NCI-H2196 treated with DMSO at 0.1 percent for 48 hours (cell line): Measurements from ENCODE around the gene DNTTIP2.
"Not testable (repeated sequence)": the region's sequence is repeated elsewhere in the genome, so short reads cannot be mapped to it uniquely, and the experiment has no call there.

Experiments
- DNase-seq: peaks from one replicate; lab custom pipeline; 2025; ENCODE audit not compliant: unreplicated experiment; lab: John Stamatoyannopoulos, UW

DNTTIP2 gene

DNA sequence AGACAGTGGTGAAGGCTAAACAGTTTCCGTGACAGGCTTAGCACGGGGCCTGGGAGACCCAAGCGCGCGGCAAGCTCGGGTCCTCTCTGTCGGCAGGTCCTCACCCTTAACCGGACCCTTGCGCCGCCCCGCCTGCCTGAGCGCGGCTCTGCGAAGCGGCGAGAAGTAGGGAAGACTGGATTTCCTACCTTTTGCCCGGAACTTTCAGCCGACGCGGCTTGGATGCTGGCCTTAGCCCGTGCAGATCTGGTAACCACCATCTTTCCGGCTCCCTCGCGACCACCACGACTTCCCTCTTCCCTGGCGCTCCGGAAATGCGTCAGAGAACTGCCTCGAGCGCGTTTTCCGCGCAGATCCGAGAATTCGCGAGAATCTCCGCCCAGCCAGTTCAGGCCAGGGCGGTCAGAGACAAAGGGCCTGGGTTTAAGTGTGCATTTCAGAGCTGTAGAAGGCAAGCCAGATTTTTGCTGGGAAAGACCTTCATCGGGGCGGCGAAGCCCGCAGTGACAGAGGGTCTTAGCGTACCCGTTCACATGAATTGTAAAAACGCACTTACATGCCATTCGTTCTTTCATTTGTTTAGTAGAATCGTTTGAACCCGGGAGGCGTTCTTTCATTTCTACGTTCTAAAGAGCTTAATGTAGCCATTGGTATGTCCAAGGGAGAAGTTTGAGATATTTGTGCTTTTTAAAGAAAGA is at the start of gene DNTTIP2:
Gene DNTTIP2 (minus strand): TSS at position 318 of the 698 bp plus-strand sequence. CDS start 58 bp downstream, at position 260.
- peak; percentile 75 for DNase-seq

- DNase-seq = no peak
Observed at GRCh38 chr1:93925206-93925605, 46.2 kb upstream of the DNTTIP2 start.

DNA sequence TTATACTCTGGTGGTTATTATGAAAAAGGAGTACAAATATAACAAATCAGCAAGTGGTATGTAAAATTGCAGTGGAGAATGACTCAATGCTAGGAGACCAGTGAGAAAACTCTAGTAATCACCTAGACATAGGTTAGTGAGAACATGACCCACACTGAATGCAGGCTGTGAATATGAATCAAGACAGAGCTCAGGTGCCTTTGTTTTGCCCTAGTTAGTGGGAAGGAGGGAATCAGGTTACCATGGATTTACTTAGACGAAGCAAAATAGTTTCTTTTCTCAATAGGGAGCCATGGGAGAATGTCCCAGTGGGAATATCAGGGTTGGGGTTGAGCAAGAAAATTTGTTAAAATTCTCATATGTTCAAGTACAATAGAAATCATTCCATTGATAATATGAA is 40.8 kb upstream of the DNTTIP2 start:
- DNase-seq = no peak

- DNase-seq = no peak
Observed at GRCh38 chr1:93917302-93917701, 38.3 kb upstream of the DNTTIP2 start.

- DNase-seq = not testable (repeated sequence)
Observed at GRCh38 chr1:93910880-93911279, 31.9 kb upstream of the DNTTIP2 start.

DNA sequence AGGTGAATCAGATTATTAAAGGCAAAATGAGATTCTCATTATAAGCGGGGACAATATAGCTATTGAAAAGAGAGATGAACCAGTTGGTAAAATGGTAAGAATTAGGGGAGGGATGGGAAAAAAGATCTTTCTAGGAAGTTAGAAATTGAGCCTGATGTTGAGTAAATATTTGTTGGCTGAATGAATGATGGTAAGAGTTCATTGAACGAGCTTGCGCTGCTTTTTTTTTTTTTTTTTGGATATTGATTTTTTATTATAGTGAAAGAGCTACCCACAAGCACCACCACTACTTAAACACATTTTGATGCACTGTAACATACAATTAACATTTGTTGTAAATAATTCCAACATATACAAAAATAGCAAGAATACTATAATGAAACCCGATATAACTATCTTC is 31.3 kb upstream of the DNTTIP2 start:
- DNase-seq = no peak

DNA sequence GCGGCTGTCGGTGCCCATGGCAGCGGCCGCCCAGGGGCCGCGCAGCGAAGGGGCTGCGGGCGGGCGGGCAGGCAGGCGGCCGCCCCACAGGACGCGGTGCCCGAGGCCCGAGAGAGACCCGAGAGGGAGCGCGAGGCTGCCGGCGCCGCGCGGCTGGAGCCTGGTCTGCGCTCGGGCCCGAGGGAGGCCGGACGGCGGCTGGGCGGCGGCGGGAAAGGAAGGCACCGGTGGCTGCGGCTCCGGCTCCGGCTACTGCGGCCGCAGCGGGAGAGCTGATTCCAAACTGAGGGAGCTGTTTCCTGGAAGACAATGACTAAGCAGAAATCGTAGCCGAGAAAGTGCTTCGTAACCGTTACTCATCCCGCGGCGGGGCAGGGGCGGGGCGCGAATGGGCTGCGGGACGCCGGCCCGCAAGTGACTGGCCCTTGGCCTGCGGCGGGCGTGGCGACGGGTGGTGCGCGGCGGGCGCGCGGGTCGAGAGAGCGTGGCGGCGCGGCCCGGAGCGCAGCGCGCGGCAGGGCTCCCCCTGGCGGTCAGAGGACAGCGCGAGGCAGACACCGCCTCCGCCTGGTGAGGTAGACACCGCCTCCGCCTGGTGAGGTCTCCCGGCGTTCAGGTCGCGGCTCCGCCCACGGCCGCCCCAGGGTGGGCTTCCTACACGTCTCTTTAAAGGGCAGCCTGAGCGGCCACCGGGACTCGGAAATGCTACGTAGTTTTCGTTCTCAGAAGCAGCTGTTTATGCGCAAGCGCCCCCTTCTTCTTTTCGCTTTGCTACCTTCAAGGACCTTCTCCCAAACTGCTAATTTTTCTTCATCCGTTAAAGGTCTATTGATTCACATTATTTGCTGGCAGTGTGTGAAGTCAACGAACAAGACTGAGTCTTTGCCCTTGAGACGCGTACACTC is 30.4 kb upstream of the DNTTIP2 start, which contains the start of gene GCLM:
Gene GCLM (minus strand): TSS at position 285 of the 905 bp plus-strand sequence. CDS start 267 bp downstream, at position 18.
- peak; percentile 85 for DNase-seq

GRCh38 chr1:93908394-93909145 is 29.6 kb upstream of the DNTTIP2 start:
- no peak for DNase-seq

- no peak for DNase-seq
Observed at GRCh38 chr1:93907718-93908117, 28.7 kb upstream of the DNTTIP2 start.

DNA sequence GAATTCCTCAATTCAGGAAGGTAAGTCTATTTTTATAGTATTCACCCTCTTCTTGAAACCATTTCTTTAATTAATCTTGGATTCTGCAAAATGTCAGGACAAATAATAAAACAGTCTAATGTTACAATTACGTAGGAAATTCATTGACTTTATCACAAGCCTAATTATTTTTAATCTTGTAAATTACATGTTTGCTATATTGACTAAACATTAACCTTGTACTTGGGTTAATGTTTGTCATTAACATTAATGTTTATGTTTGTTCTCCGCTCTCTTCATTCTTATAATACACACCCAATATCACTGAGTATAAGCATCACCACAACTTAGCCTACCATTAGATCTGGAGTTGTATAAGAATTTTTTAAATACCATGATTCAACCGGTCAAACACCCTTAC is 27.5 kb upstream of the DNTTIP2 start:
- no peak for DNase-seq

DNA sequence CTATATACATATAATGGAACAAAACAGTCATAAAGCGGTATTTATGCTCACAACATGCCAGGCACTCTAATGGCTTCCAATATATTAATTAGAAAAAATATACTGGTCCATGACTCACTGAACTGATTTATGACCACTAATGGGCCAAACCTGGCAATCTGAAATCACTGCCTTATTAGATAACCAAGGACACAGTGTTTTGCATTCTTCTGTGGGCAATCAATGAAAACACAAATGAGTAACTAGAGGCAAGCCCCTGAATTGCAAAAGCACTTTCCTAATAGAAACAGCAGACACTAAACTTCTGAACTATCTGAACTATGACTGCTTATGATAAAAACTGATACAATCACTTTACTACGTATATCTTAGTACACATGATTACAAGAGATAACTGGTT is 26.7 kb upstream of the DNTTIP2 start:
- no peak for DNase-seq

DNA sequence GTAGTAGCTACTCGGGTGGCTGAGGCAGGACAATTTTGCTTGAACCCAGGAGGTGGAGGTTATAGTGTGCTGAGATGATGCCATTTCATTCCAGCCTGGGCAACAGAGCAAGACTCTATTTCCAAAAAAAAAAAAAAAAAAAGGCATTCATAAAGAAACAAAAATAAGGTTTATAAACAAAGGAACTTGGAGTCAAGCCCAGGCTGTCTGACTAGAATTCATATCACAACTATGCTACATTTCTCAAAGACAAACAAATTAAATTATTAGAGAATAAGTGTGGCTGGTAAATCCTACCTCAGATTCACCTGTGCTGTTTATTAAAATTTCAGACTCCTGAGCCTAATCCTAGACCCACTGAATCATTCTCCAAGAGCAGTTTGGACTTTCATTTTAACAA is 26.0 kb upstream of the DNTTIP2 start:
- DNase-seq = no peak

GRCh38 chr1:93904228-93904627 is 25.2 kb upstream of the DNTTIP2 start:
- DNase-seq = no peak

DNA sequence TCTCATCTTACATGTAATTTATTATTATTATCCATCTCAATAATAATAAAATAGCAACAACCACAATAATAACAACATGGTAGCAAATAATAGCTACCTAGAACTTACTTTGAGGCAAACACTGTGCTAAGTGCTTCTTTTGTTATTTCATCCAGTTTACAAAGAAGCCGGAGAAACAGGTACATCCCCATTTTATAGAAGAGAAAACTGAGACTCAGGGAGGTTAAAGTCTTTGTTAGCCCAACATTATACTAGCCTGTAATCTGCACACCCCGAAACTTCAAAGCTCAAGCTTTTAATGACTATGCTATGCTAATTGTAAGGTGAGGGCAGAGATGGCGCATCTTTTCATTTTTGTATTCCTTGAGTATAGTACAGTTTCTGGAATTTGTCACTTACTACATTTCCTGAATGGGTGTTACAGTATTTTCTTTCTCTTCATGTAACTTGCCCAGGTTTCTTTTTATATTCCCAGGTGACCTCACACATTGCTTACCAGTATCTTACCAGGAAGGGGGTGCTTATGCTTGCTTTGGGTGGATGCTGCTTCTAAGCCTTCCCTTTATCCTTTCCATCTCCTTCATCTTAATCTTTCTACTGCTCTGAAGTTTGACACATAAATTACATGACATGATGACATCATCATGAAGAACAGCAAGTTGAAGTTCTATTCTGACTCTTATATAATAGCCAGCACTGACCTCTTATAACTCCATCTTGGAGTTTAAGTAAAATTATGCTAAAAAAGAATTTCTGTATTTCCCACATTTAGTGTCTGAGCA is 21.9 kb upstream of the DNTTIP2 start:
- DNase-seq = no peak

- no peak for DNase-seq
Observed at GRCh38 chr1:93899543-93900207, 20.7 kb upstream of the DNTTIP2 start.

GRCh38 chr1:93888900-93889299 is 9.9 kb upstream of the DNTTIP2 start:
- DNase-seq = no peak

GRCh38 chr1:93882269-93882668 is 3.3 kb upstream of the DNTTIP2 start:
- DNase-seq = no peak

- DNase-seq = no peak
Observed at GRCh38 chr1:93880731-93881130, 1.7 kb upstream of the DNTTIP2 start.

DNA sequence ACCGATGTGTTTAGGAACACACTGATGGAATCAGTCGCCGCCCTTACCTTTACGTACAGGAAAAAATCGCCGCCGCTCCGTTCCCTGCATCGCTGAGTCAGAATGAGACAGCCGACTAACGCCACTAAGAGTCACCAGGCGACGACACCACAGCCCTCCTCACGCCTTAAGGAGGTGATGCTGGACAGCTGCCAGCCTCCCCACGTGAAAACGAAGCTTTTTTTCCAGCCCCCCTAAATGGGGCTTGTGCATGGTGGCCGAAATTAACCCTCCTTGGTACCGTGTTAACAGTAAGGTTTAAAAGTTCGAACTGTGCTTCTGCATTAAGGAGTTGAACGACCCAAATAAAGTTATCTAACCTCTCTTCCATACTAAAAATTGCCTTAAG is 511 bp downstream of the DNTTIP2 start:
- DNase-seq = no peak

DNA sequence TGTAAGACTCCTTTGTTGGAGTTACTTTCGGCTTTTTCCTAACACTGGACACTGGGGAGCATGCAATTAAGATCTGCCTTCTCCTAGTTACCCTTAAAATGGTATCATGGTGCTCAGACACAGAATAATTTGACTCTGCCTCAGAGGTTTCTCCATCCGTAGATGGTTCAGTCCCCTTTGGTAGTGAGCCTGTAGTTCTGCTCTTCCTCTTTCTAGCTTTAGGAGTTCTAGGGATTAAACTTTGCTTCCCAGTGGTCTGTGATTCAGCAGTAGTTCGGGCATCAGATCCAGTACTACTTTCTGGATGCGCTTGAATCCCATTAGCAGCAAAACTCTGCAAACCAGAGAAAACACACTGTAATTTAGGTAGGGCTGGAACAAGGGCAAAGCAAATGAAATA is 1.5 kb downstream of the DNTTIP2 start:
- no peak for DNase-seq
